ENCODE measurements around the gene GLIS1.

The GLIS1 gene

DNA sequence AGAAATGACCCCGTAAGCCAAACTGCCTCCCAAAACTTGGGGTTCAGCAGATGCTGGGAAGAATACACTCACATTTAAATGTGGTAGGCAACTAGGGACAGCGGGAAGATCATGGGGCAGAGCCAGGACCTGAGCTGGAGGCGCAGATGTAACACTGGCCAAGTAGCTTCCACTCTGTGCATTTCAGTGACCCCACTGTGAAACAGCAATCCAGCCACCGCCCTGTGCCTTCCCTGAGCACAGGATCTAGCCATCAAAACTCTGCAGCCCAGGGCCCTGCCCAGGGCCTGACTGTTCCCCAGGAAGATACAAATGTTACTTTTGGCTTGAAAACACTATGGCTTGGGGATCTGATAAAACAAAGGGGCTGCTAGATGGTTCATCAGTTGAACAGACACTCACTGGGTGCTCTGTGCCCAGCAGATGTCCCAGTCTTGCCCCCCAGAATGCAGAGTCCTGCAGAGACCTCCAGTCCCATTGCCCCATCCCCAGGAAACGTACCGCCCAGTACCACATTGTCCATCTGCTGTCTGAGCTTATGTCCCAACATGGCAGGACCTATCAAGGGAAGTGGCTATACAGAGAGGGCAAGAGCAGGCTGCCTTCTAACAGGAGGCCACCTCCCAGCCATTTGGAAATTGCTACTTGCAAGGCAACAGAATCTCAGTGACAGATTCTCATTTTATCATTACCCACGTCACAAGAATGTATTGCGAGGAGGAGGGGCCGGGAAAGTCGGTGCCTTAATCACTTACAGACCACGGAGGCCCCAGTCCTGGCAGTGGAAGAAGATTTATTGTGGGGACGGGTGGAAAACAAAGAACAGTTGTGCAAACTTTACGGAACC, 155.7 kb downstream of the GLIS1 start:
- H3K4me2 ChIP-seq (ENCODE audit: insufficient read depth, low read length): no peak overlapping the region
- TF ChIP-seq, protein P1, sequence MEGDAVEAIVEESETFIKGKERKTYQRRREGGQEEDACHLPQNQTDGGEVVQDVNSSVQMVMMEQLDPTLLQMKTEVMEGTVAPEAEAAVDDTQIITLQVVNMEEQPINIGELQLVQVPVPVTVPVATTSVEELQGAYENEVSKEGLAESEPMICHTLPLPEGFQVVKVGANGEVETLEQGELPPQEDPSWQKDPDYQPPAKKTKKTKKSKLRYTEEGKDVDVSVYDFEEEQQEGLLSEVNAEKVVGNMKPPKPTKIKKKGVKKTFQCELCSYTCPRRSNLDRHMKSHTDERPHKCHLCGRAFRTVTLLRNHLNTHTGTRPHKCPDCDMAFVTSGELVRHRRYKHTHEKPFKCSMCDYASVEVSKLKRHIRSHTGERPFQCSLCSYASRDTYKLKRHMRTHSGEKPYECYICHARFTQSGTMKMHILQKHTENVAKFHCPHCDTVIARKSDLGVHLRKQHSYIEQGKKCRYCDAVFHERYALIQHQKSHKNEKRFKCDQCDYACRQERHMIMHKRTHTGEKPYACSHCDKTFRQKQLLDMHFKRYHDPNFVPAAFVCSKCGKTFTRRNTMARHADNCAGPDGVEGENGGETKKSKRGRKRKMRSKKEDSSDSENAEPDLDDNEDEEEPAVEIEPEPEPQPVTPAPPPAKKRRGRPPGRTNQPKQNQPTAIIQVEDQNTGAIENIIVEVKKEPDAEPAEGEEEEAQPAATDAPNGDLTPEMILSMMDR (IDR thresholded peaks at IDR 0.05; ENCODE audit: borderline replicate concordance, extremely low read depth, low read length, poor library complexity, severe bottlenecking): no peak
- TF ChIP-seq EZH2 (IDR thresholded peaks at IDR 0.05; ENCODE audit: borderline replicate concordance, low read depth, low read length, severe bottlenecking): no peak
- H4K20me1 ChIP-seq (ENCODE audit: insufficient read depth, low read length): 0 out of 2 replicates have a peak, but pooled peaks cover under 1% of the 10 kb centered on the region

DNA sequence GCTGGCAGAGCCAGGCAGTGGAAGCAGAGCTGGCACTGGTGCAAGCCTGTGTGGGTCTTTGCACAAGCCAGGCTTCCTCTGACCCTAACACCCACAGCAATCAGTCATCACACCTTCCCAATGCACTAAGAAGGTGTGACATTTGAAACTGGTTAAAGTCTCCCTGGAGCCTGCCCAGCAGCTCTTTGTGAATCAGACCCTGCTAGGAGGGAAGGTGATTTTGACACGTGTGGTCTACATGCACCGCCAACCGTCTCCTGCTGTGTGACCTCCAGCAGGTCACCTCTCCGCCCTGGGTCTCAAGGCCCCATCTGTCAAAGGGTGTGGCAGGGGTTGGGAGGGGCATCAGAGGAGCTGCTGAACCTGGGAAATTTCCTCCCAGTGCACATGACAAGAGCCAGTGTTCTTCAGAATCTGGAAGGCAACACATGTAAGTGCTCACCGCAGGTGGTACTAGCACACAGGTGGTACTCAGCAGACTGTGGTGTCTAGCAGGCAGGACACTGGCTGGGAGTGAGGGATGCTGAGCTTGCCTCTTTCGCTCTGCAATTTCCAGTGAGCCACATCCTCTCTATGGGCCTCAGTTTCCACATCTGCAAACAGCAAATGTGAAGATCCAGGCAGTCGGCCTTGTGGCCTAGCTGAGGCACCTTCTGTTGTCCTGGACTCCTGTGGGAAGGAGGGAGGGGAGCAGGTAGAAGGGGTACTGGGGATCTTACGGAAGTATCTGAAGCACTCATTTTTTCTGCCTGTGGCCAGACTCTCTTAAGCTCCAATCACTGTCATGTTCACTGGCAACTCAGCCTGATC, 156.5 kb downstream of the GLIS1 start:
- TF ChIP-seq, protein P1 (IDR thresholded peaks at IDR 0.05; ENCODE audit: borderline replicate concordance, extremely low read depth, low read length, poor library complexity, severe bottlenecking): no peak
- TF ChIP-seq EZH2 (IDR thresholded peaks at IDR 0.05; ENCODE audit: borderline replicate concordance, low read depth, low read length, severe bottlenecking): no peak
- Histone ChIP-seq H3K9ac (ENCODE audit: low read depth, low read length) (no peak overlapping the region), H2AFZ (ENCODE audit: low read depth, low read length) (no peak overlapping the region), H3K27me3 (ENCODE audit: insufficient read depth, low read length, poor library complexity) (no peaks in the 10 kb centered on the region), H3K4me2 (ENCODE audit: insufficient read depth, low read length) (no peak overlapping the region), H3K4me3 (ENCODE audit: low read depth in 1 of 2, low read length in 2 of 2) (no peak overlapping the region), H3K4me1 (ENCODE audit: insufficient read depth, low read length) (peaks cover 13% of the 10 kb centered on the region), H3K79me2 (ENCODE audit: insufficient read depth, low read length) (no peaks in the 10 kb centered on the region), H3K27ac (ENCODE audit: low read length) (no peak overlapping the region), H3K36me3 (ENCODE audit: insufficient read depth, low read length) (no peaks in the 10 kb centered on the region), H4K20me1 (ENCODE audit: insufficient read depth, low read length) (no peaks in the 10 kb centered on the region), H3K9me3 (ENCODE audit: insufficient read depth, low read length, severe bottlenecking) (no peaks in the 10 kb centered on the region)
- no peak for DNase-seq
- ATAC-seq (ENCODE audit: insufficient read depth, low read depth): no peak

More for the DNA sequence above, 155.7 kb downstream of the GLIS1 start:
- H3K9ac ChIP-seq (ENCODE audit: low read depth, low read length): no peak overlapping the region
- H3K4me3 ChIP-seq (ENCODE audit: low read depth in 1 of 2, low read length in 2 of 2): no peak overlapping the region
- H3K27me3 ChIP-seq (ENCODE audit: insufficient read depth, low read length, poor library complexity): no peaks in the 10 kb centered on the region
- H3K79me2 ChIP-seq (ENCODE audit: insufficient read depth, low read length): no peaks in the 10 kb centered on the region
- H3K27ac ChIP-seq (ENCODE audit: low read length): no peak overlapping the region
- peaks cover 13% of the 10 kb centered on the region for H3K4me1 ChIP-seq (ENCODE audit: insufficient read depth, low read length)
- ATAC-seq (ENCODE audit: insufficient read depth, low read depth): no peak
- H2AFZ ChIP-seq (ENCODE audit: low read depth, low read length): no peak overlapping the region
- H3K36me3 ChIP-seq (ENCODE audit: insufficient read depth, low read length): no peaks in the 10 kb centered on the region
- H3K9me3 ChIP-seq (ENCODE audit: insufficient read depth, low read length, severe bottlenecking): no peaks in the 10 kb centered on the region
- no peak for DNase-seq

DNA sequence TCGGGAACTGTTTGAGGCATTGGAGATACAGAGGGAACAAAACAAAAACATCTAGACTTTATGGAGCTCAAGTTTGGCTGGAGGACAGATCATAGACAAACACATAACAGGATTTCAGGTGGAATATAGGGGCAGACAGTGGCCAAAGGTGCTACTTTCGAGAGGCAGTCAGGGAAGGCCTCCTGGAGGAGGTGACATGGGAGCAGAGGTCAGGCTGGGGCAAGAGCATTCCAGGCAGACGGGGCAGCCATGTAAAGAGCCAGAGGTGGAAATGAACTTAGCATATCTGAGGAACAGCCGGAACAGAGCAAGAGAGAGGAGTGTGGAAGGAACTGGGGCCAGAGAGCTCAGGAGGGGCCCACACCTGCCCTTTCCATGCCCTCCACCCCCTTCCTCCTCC, 157.5 kb downstream of the GLIS1 start:
- Histone ChIP-seq H3K79me2 (ENCODE audit: insufficient read depth, low read length) (no peaks in the 10 kb centered on the region), H3K27ac (ENCODE audit: low read length) (no peak overlapping the region), H3K9me3 (ENCODE audit: insufficient read depth, low read length, severe bottlenecking) (no peaks in the 10 kb centered on the region), H3K9ac (ENCODE audit: low read depth, low read length) (no peak overlapping the region), H3K4me3 (ENCODE audit: low read depth in 1 of 2, low read length in 2 of 2) (no peak overlapping the region), H4K20me1 (ENCODE audit: insufficient read depth, low read length) (no peaks in the 10 kb centered on the region), H3K4me2 (ENCODE audit: insufficient read depth, low read length) (no peak overlapping the region), H3K4me1 (ENCODE audit: insufficient read depth, low read length) (peaks cover 13% of the 10 kb centered on the region), H3K27me3 (ENCODE audit: insufficient read depth, low read length, poor library complexity) (no peaks in the 10 kb centered on the region), H2AFZ (ENCODE audit: low read depth, low read length) (no peak overlapping the region), H3K36me3 (ENCODE audit: insufficient read depth, low read length) (no peaks in the 10 kb centered on the region)
- TF ChIP-seq EZH2 (IDR thresholded peaks at IDR 0.05; ENCODE audit: borderline replicate concordance, low read depth, low read length, severe bottlenecking): no peak
- TF ChIP-seq, protein P1 (IDR thresholded peaks at IDR 0.05; ENCODE audit: borderline replicate concordance, extremely low read depth, low read length, poor library complexity, severe bottlenecking): no peak
- ATAC-seq (ENCODE audit: insufficient read depth, low read depth) (no peak), DNase-seq (no peak)

Data from DND-41 (cell line).